T-helper 9 cell (primary cell): Measurements from ENCODE around the gene VPS54.

Experiments
- DNase-seq: peaks from one replicate; pipeline ENCODE4 v3.0.0-alpha.2; 2020

Gene VPS54

GRCh38 chr2:63899639-63900038, 119.6 kb downstream of the VPS54 start:
- DNase-seq, result no peak

- DNase-seq, result no peak
Observed at GRCh38 chr2:63898839-63899238, 120.4 kb downstream of the VPS54 start.

- no peak for DNase-seq
Observed at GRCh38 chr2:63894167-63894566, 125.1 kb downstream of the VPS54 start.

GRCh38 chr2:63893163-63893562, 126.1 kb downstream of the VPS54 start:
- DNase-seq, result no peak

GRCh38 chr2:63891488-63892030, 127.7 kb downstream of the VPS54 start:
- DNase-seq, result no peak

GRCh38 chr2:63890678-63891077, 128.6 kb downstream of the VPS54 start:
- no peak for DNase-seq

- DNase-seq, result peak; percentile 7
Observed at GRCh38 chr2:63888490-63889402, 130.5 kb downstream of the VPS54 start.

GRCh38 chr2:63888053-63888452, 131.2 kb downstream of the VPS54 start:
- no peak for DNase-seq

- no peak for DNase-seq
Observed at GRCh38 chr2:63886445-63886844, 132.8 kb downstream of the VPS54 start.

- DNase-seq, result no peak
Observed at GRCh38 chr2:63882395-63883105, 136.7 kb downstream of the VPS54 start.

GRCh38 chr2:63881205-63881604, 138.0 kb downstream of the VPS54 start:
- no peak for DNase-seq

- DNase-seq, result no peak
Observed at GRCh38 chr2:63880625-63881024, 138.6 kb downstream of the VPS54 start.

- DNase-seq, result no peak
Observed at GRCh38 chr2:63879876-63880433, 139.3 kb downstream of the VPS54 start.

- DNase-seq, result no peak
Observed at GRCh38 chr2:63878486-63878885, 140.7 kb downstream of the VPS54 start.

GRCh38 chr2:63876311-63876710, 142.9 kb downstream of the VPS54 start:
- no peak for DNase-seq

GRCh38 chr2:63875559-63876245, 143.5 kb downstream of the VPS54 start:
- no peak for DNase-seq

GRCh38 chr2:63875131-63875527, 144.1 kb downstream of the VPS54 start:
- DNase-seq, result no peak

- no peak for DNase-seq
Observed at GRCh38 chr2:63874204-63875130, 144.8 kb downstream of the VPS54 start.

GRCh38 chr2:63872571-63873328, 146.5 kb downstream of the VPS54 start:
- no peak for DNase-seq

GRCh38 chr2:63871864-63872263, 147.4 kb downstream of the VPS54 start:
- no peak for DNase-seq

- no peak for DNase-seq
Observed at GRCh38 chr2:63870679-63871078, 148.5 kb downstream of the VPS54 start.
